Endothelial cell of umbilical vein (primary cell): ENCODE results near the gene UBC. TPM values are rescaled to one million over a fixed set of nuclear protein-coding genes. Genes with fewer than 3 reads are reported as not detected.

Experiments
- BruUV-seq: library from RNA; stranded (reverse); fragments of 400-500 nt; replicated peaks from 2 replicates; lab custom pipeline; 2021; lab: Mats Ljungman, UMichigan
- CTCF ChIA-PET: fragments of 300-600, 350-600 bp; sonication (Branson Sonifier 250); formaldehyde crosslinking; loops from one replicate; lab custom pipeline; 2021; ENCODE audit warnings: antibody characterized with exemption, inconsistent platforms; lab: Charles Lee
- POLR2A ChIA-PET: fragments of 300-600, 350-600 bp; sonication (Branson Sonifier 250); formaldehyde crosslinking; loops from one replicate; lab custom pipeline; 2021; ENCODE audit warnings: antibody characterized with exemption, inconsistent platforms; lab: Charles Lee
- DNase-seq: peaks from one replicate; pipeline ENCODE4 v3.0.0-alpha.2; 2011; ENCODE audit warnings: low read depth, low spot score
- FAIRE-seq: peaks from 2 replicates; lab custom pipeline; 2011; peaks lifted over from hg19 to GRCh38; lab: Jason Lieb, UNC
- H2AFZ ChIP-seq: 2 replicates; pipeline ENCODE4 v1.6.0; 2012; ENCODE audit warnings: low read depth, low read length, control low read depth, inconsistent platforms
- H3K27ac ChIP-seq: 2 replicates; pipeline ENCODE4 v1.5.1; 2011; ENCODE audit warnings: low read depth, mild to moderate bottlenecking, control low read depth, low read length, moderate library complexity; ENCODE audit not compliant: insufficient read depth
- H3K27me3 ChIP-seq, 2 experiments: 2 replicates each; pipeline versions ENCODE4 v1.6.0 to v1.6.1; 2011; ENCODE audit warnings: low read length in 2 of 2, mixed read lengths in 1 of 2; ENCODE audit not compliant: control insufficient read depth in 2 of 2, insufficient read depth in 2 of 2
- H3K36me3 ChIP-seq, 2 experiments: 2 replicates in 1 of 2; 3 replicates in 1 of 2; pipeline ENCODE4 v1.5.1; 2011; ENCODE audit warnings: low read length in 2 of 2, mild to moderate bottlenecking in 1 of 2, moderate library complexity in 1 of 2; ENCODE audit not compliant: control insufficient read depth in 2 of 2, insufficient read depth in 2 of 2; ENCODE audit errors: extremely low read depth in 1 of 2
- H3K4me1 ChIP-seq: 3 replicates; pipeline ENCODE4 v1.5.1; 2011; ENCODE audit warnings: mild to moderate bottlenecking, low read length; ENCODE audit not compliant: control insufficient read depth, insufficient read depth; ENCODE audit errors: extremely low read depth
- H3K4me2 ChIP-seq: 2 replicates; pipeline ENCODE4 v1.6.1; 2011; ENCODE audit warnings: low read length, control low read depth, mixed read lengths; ENCODE audit not compliant: insufficient read depth
- H3K4me3 ChIP-seq, 3 experiments: fragments of 200-600 bp in 1 of 3; sonication (generic), shearing (Covaris generic) in 1 of 3; replicated peaks in 1 of 3; 2 replicates each; pipeline ENCODE4 v1.5.1; 2011 to 2016; ENCODE audit warnings: control low read depth in 3 of 3, low read length in 3 of 3, mild to moderate bottlenecking in 2 of 3, inconsistent platforms in 1 of 3, low read depth in 1 of 3, moderate library complexity in 1 of 3; ENCODE audit not compliant: insufficient read depth in 1 of 3
- H3K79me2 ChIP-seq: 2 replicates; pipeline ENCODE4 v1.6.0; 2012; ENCODE audit warnings: low read length, inconsistent platforms; ENCODE audit not compliant: control insufficient read depth, insufficient read depth
- H3K9ac ChIP-seq: replicated peaks from 2 replicates; pipeline ENCODE3; 2011; ENCODE audit warnings: low read length, control low read depth; ENCODE audit not compliant: insufficient read depth; ENCODE audit errors: extremely low read depth
- H3K9me1 ChIP-seq: replicated peaks from 3 replicates; pipeline ENCODE4 v1.6.0; 2011; ENCODE audit warnings: mild to moderate bottlenecking, low read length; ENCODE audit not compliant: control insufficient read depth, insufficient read depth; ENCODE audit errors: extremely low read depth
- H3K9me3 ChIP-seq: replicated peaks from 2 replicates; pipeline ENCODE4 v1.5.1; 2012; ENCODE audit warnings: low read length, inconsistent platforms; ENCODE audit not compliant: control insufficient read depth, insufficient read depth
- H4K20me1 ChIP-seq: replicated peaks from 2 replicates; pipeline ENCODE3; 2011; ENCODE audit warnings: mild to moderate bottlenecking, low read length; ENCODE audit not compliant: control insufficient read depth, insufficient read depth; ENCODE audit errors: extremely low read depth
- EZH2 ChIP-seq: IDR thresholded peaks from 2 replicates; pipeline ENCODE4 v1.6.1; 2012; ENCODE audit warnings: borderline replicate concordance, low read depth, mild to moderate bottlenecking, moderate library complexity, low read length, inconsistent platforms; ENCODE audit not compliant: severe bottlenecking
- FOS ChIP-seq: IDR thresholded peaks from 2 replicates; pipeline ENCODE4 v1.6.1; 2011; ENCODE audit warnings: mild to moderate bottlenecking, low read length, moderate library complexity, borderline replicate concordance; ENCODE audit not compliant: insufficient read depth
- GATA2 ChIP-seq: IDR thresholded peaks from 2 replicates; pipeline ENCODE4 v1.7.0; 2011; ENCODE audit warnings: low read depth, mild to moderate bottlenecking, moderate library complexity, mixed read lengths, low read length; ENCODE audit not compliant: insufficient read length, insufficient read depth
- JUN ChIP-seq: IDR thresholded peaks from 2 replicates; pipeline ENCODE4 v1.6.1; 2011; ENCODE audit warnings: borderline replicate concordance, low read depth; ENCODE audit not compliant: insufficient read length, insufficient read depth
- MYC ChIP-seq: IDR thresholded peaks from one replicate; pipeline ENCODE4 v1.6.1; 2011; ENCODE audit warnings: mild to moderate bottlenecking, low read depth, low read length
- POLR2A ChIP-seq: IDR thresholded peaks from 2 replicates; pipeline ENCODE4 v1.6.1; 2012; ENCODE audit warnings: low read depth, mild to moderate bottlenecking, control low read depth, low read length
- POLR2AphosphoS5 ChIP-seq: IDR thresholded peaks from 2 replicates; pipeline ENCODE4 v1.6.1; 2012; ENCODE audit warnings: low read depth, mild to moderate bottlenecking, control low read depth, low read length, moderate library complexity; ENCODE audit not compliant: insufficient read depth
- dilution Hi-C: fragments of 300-500 bp; cut with MboI; formaldehyde crosslinking; loops from one replicate; pipeline ENCODE4 v1.15.0; 2019; ENCODE audit warnings: low sequenced_read_pairs; ENCODE audit not compliant: extremely low pct_ligation_motif_present
- intact Hi-C: fragments of 100-400 bp; cut with micrococcal nuclease; formaldehyde crosslinking; loops from one replicate; pipeline ENCODE4 v1.10.0; 2022
- polyA plus RNA-seq, 4 experiments: library from polyadenylated mRNA; depleted of rRNA in 3 of 4; stranded (reverse) in 3 of 4; unstranded in 1 of 4; fragments of >200 nt; gene quantifications; 2 replicates each; pipeline versions ENCODE4 v1.2.1 to v1.2.3, GENCODE V29; 2011 to 2012; ENCODE audit warnings: missing spikeins in 1 of 4
- total RNA-seq: library from RNA; stranded (reverse); gene quantifications from 2 replicates; pipeline ENCODE4 v1.2.3, GENCODE V29; 2021
- TF ChIP-seq, protein P1 (sequence below): IDR thresholded peaks from 2 replicates; pipeline ENCODE4 v1.6.1; 2011; ENCODE audit not compliant: insufficient read depth, insufficient read length
- TF ChIP-seq, protein P2 (sequence below), 2 donors: IDR thresholded peaks; 1 replicate in 1 of 2; 2 replicates in 1 of 2; pipeline ENCODE4 v1.5.1; 2011; ENCODE audit warnings: low read length in 2 of 2, mild to moderate bottlenecking in 2 of 2, moderate library complexity in 2 of 2, control low read depth in 1 of 2, inconsistent platforms in 1 of 2, low read depth in 1 of 2; ENCODE audit not compliant: insufficient read depth in 1 of 2; ENCODE audit errors: extremely low read depth in 1 of 2

Gene UBC
- total and polyA plus RNA-seq, 2 donors (not counting 3 experiments of a cell fraction or from before 2014, with no cell fraction given): 875 to 1,305 TPM

DNA sequence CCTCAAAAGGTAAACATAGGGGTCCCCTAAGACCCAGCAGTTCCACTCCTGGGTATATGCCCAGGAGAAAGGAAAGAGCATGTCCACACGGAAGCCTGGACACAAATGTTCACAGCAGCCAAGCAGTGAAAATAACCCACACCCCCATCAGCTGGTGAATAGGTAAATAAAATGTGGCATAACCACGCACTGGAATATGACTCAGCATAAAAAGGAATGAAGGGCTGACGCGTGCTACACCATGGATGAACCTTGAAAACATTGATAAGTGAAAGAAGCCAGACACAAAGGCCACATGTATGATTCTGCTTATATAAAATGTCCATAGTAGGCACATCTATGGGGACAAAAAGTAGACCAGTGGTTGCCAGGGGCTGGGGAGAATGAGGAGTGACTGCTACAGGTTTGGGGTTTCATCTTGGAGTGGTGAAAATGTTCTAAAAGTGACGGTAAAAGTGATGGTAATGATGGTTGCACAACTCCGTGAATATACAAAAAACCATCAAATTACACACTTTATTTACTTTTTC lies 47.0 kb downstream of the UBC start:
- no peak overlapping the region for H3K27ac ChIP-seq
- intact Hi-C loops: no loop called here

More for the DNA sequence above, 47.0 kb downstream of the UBC start:
- Histone ChIP-seq H3K4me3 (no peak overlapping the region), H3K9me3 (no peaks in the 10 kb centered on the region), H2AFZ (no peak overlapping the region), H3K4me1 (peaks cover 9% of the 10 kb centered on the region), H4K20me1 (no peaks in the 10 kb centered on the region), H3K79me2 (peaks cover 8% of the 10 kb centered on the region), H3K9ac (no peak overlapping the region), H3K27me3 (no peaks in the 10 kb centered on the region), H3K9me1 (no peaks in the 10 kb centered on the region), H3K36me3 (no peaks in the 10 kb centered on the region), H3K4me2 (no peak overlapping the region)
- ChIA-PET POLR2A (no interaction called here), CTCF (no interaction called here)
- no TSS peak for BruUV-seq
- no peak for FAIRE-seq
- TF ChIP-seq, protein P1, sequence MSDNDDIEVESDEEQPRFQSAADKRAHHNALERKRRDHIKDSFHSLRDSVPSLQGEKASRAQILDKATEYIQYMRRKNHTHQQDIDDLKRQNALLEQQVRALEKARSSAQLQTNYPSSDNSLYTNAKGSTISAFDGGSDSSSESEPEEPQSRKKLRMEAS: no peak
- TF ChIP-seq, protein P2, sequence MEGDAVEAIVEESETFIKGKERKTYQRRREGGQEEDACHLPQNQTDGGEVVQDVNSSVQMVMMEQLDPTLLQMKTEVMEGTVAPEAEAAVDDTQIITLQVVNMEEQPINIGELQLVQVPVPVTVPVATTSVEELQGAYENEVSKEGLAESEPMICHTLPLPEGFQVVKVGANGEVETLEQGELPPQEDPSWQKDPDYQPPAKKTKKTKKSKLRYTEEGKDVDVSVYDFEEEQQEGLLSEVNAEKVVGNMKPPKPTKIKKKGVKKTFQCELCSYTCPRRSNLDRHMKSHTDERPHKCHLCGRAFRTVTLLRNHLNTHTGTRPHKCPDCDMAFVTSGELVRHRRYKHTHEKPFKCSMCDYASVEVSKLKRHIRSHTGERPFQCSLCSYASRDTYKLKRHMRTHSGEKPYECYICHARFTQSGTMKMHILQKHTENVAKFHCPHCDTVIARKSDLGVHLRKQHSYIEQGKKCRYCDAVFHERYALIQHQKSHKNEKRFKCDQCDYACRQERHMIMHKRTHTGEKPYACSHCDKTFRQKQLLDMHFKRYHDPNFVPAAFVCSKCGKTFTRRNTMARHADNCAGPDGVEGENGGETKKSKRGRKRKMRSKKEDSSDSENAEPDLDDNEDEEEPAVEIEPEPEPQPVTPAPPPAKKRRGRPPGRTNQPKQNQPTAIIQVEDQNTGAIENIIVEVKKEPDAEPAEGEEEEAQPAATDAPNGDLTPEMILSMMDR (IDR thresholded peaks at IDR 0.05; ENCODE audit: extremely low read depth in 1 of 2, insufficient read depth in 1 of 2, low read depth in 1 of 2, low read length in 2 of 2): no peak
- no peak for TF ChIP-seq GATA2
- no peak for TF ChIP-seq FOS
- TF ChIP-seq EZH2: no peak
- TF ChIP-seq POLR2A: no peak
- TF ChIP-seq POLR2AphosphoS5: no peak
- TF ChIP-seq MYC: no peak
- TF ChIP-seq JUN: no peak
- DNase-seq: no peak
- dilution Hi-C loops: no loop called here
